MCF 10A (cell line): Measurements from ENCODE around the gene MANSC1. TPM values are rescaled to one million over a fixed set of nuclear protein-coding genes. Genes with fewer than 3 reads are reported as not detected.

ENCODE experiments used
- BruUV-seq: library from RNA; stranded (reverse); fragments of 400-500 nt; replicated peaks from 2 replicates; lab custom pipeline; 2021; lab: Mats Ljungman, UMichigan
- CTCF ChIA-PET: fragments of 300-600 bp; sonication (Branson Sonifier 250); formaldehyde crosslinking; extraction: SDS; loops from one replicate; lab custom pipeline; 2021; ENCODE audit warnings: antibody characterized with exemption, inconsistent platforms; lab: Yijun Ruan, JAX
- POLR2A ChIA-PET: fragments of 300-600, 350-650 bp; sonication (Branson Sonifier 250); formaldehyde crosslinking; extraction: SDS; loops from one replicate; lab custom pipeline; 2020; ENCODE audit warnings: antibody characterized with exemption, inconsistent platforms; lab: Yijun Ruan, JAX
- DNase-seq: peaks from one replicate; pipeline ENCODE4 v3.0.0-alpha.2; 2018; ENCODE audit not compliant: unreplicated experiment
- H3K27ac Mint-ChIP-seq: one replicate; pipeline ENCODE4 v1.8.0; 2022; ENCODE audit warnings: mild to moderate bottlenecking, low read depth, mixed read lengths; ENCODE audit not compliant: unreplicated experiment
- H3K27me3 Mint-ChIP-seq: one replicate; pipeline ENCODE4 v1.8.0; 2022; ENCODE audit warnings: mixed read lengths; ENCODE audit not compliant: insufficient read depth, unreplicated experiment
- H3K36me3 Mint-ChIP-seq: one replicate; pipeline ENCODE4 v1.8.0; 2022; ENCODE audit warnings: mild to moderate bottlenecking, moderate library complexity, mixed read lengths; ENCODE audit not compliant: insufficient read depth, unreplicated experiment
- H3K4me1 Mint-ChIP-seq: one replicate; pipeline ENCODE4 v1.8.0; 2022; ENCODE audit warnings: mixed read lengths; ENCODE audit not compliant: insufficient read depth, unreplicated experiment
- H3K4me3 Mint-ChIP-seq: one replicate; pipeline ENCODE4 v1.8.0; 2022; ENCODE audit warnings: mild to moderate bottlenecking, moderate library complexity, mixed read lengths; ENCODE audit not compliant: unreplicated experiment
- H3K9me3 Mint-ChIP-seq: one replicate; pipeline ENCODE4 v1.8.0; 2022; ENCODE audit warnings: mixed read lengths; ENCODE audit not compliant: unreplicated experiment
- intact Hi-C: fragments of 100-400 bp; cut with micrococcal nuclease; formaldehyde crosslinking; loops from 2 replicates; pipeline ENCODE4 v1.14.1; 2022
- total RNA-seq: library from RNA; stranded (reverse); gene quantifications from 2 replicates; pipeline ENCODE4 v1.2.3, GENCODE V29; 2022
- TF ChIP-seq, protein P1 (sequence below): fragments of 200-600 bp; IDR thresholded peaks from one replicate; pipeline ENCODE4 v1.8.0; 2022; ENCODE audit warnings: antibody characterized with exemption, mild to moderate bottlenecking; ENCODE audit not compliant: unreplicated experiment

MANSC1 gene
- total RNA-seq, 1 experiment from 2014 or later, result 10.1 TPM

DNA sequence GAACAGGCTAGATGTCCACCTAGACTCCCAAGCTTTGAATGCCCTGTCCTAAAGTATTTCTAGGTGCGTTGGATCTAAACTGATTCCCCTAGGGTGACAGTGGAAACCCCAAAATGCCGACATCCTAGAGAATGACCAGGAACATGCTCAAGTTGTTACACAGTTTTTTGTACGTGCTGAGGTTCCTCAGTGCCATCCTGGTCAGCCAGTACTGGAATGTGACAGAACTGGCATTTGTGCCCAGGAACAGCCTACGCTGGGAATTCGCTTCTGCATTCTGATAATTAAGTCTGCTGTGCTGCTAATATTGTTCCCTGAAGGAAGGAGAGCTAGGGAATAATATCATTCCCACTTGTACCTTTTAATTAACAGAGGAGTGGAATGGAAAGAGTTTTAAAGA, 47.1 kb upstream of the MANSC1 start:
- TF ChIP-seq, protein P1, sequence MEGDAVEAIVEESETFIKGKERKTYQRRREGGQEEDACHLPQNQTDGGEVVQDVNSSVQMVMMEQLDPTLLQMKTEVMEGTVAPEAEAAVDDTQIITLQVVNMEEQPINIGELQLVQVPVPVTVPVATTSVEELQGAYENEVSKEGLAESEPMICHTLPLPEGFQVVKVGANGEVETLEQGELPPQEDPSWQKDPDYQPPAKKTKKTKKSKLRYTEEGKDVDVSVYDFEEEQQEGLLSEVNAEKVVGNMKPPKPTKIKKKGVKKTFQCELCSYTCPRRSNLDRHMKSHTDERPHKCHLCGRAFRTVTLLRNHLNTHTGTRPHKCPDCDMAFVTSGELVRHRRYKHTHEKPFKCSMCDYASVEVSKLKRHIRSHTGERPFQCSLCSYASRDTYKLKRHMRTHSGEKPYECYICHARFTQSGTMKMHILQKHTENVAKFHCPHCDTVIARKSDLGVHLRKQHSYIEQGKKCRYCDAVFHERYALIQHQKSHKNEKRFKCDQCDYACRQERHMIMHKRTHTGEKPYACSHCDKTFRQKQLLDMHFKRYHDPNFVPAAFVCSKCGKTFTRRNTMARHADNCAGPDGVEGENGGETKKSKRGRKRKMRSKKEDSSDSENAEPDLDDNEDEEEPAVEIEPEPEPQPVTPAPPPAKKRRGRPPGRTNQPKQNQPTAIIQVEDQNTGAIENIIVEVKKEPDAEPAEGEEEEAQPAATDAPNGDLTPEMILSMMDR, result no peak
- H3K9me3 Mint-ChIP-seq, result no peaks in the 10 kb centered on the region
- CTCF ChIA-PET, result interaction anchor here (0.7 to 1.7 kb wide), 10 partner anchors 7 to 307 kb away, joined by 3 to 7 read pairs (median 3); no protein-coding TSS in a partner anchor

DNA sequence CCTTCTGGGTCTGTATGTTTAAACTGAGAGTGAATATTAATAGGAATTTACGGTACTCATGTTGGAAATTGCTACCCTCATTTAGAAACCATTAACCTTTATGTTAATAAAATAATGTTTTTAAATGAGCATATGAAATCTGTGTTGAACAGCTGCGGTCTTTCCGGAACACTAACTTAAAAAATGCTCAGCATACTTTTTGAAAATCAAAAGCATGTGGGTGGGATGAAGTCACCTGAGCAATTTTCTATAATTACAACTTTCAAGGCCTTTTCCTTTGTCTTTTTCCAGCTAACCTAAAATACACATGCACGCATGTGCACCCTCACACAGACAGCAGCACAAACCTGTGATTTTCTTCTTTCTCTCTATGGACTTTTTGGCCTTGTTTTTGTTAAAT, 46.7 kb upstream of the MANSC1 start:
- TF ChIP-seq, protein P1, result no peak
- CTCF ChIA-PET, result interaction anchor here (0.7 to 1.7 kb wide), 3 partner anchors 40 to 307 kb away, joined by 3 to 7 read pairs (median 3); no protein-coding TSS in a partner anchor
- Mint-ChIP-seq H3K27me3 (no peaks in the 10 kb centered on the region), H3K4me1 (peaks cover 18% of the 10 kb centered on the region), H3K4me3 (no peak overlapping the region), H3K27ac (no peak overlapping the region), H3K36me3 (no peaks in the 10 kb centered on the region), H3K9me3 (no peaks in the 10 kb centered on the region)
- BruUV-seq, result no TSS peak
- intact Hi-C loops, result loop anchor here (5.0 kb wide), 1 partner anchor 36 kb away; no protein-coding TSS in a partner anchor
- POLR2A ChIA-PET, result interaction anchor here (2.5 to 3.0 kb wide), 2 partner anchors 9 to 319 kb away, joined by 6 to 33 read pairs; no protein-coding TSS in a partner anchor
- DNase-seq, result no peak

More for the DNA sequence above, 47.1 kb upstream of the MANSC1 start:
- intact Hi-C loops, result loop anchor here (5.0 kb wide), 1 partner anchor 35 kb away; no protein-coding TSS in a partner anchor
- Mint-ChIP-seq H3K27ac (no peak overlapping the region), H3K36me3 (no peaks in the 10 kb centered on the region), H3K4me1 (peaks cover 18% of the 10 kb centered on the region), H3K4me3 (no peak overlapping the region), H3K27me3 (no peaks in the 10 kb centered on the region)
- DNase-seq, result no peak
- no TSS peak for BruUV-seq
- POLR2A ChIA-PET, result interaction anchor here (1.0 to 4.2 kb wide), 13 partner anchors 10 to 324 kb away, joined by 4 to 33 read pairs (median 7); no protein-coding TSS in a partner anchor

- DNase-seq, result no peak
- no peak overlapping the region for H3K4me3 Mint-ChIP-seq
- no peaks in the 10 kb centered on the region for H3K9me3 Mint-ChIP-seq
- BruUV-seq, result no TSS peak
- H3K27me3 Mint-ChIP-seq, result no peaks in the 10 kb centered on the region
- H3K4me1 Mint-ChIP-seq, result peaks cover 6% of the 10 kb centered on the region
- H3K27ac Mint-ChIP-seq, result no peak overlapping the region
- H3K36me3 Mint-ChIP-seq, result no peaks in the 10 kb centered on the region
- ChIA-PET POLR2A (interaction anchor here (1.5 kb wide), 1 partner anchor 304 kb away, joined by 5 read pairs; no protein-coding TSS in a partner anchor), CTCF (no interaction called here)
- TF ChIP-seq, protein P1, result no peak
- intact Hi-C loops, result no loop called here
These were observed 43.1 kb upstream of the MANSC1 start for GRCh38 chr12:12393171-12393570.

- Mint-ChIP-seq H3K4me3 (no peak overlapping the region), H3K36me3 (no peaks in the 10 kb centered on the region), H3K27ac (no peak overlapping the region), H3K27me3 (no peaks in the 10 kb centered on the region), H3K9me3 (no peaks in the 10 kb centered on the region), H3K4me1 (peaks cover 5% of the 10 kb centered on the region)
- BruUV-seq, result no TSS peak
- POLR2A ChIA-PET, result no interaction called here
- intact Hi-C loops, result no loop called here
- CTCF ChIA-PET, result interaction anchor here (0.7 kb wide), 1 partner anchor 327 kb away, joined by 3 read pairs; no protein-coding TSS in a partner anchor
- DNase-seq, result no peak
- TF ChIP-seq, protein P1, result no peak
These were observed 42.4 kb upstream of the MANSC1 start for GRCh38 chr12:12392413-12392812.
